TTC549 (cell line): ENCODE data around the gene FAM120A.

Source experiments
- FAIRE-seq: peaks from 2 replicates; lab custom pipeline; 2012; peaks lifted over from hg19 to GRCh38; lab: Jason Lieb, UNC

Gene FAM120A

GRCh38 chr9:93557366-93558137, 106.1 kb downstream of the FAM120A start:
- FAIRE-seq: no peak

GRCh38 chr9:93558503-93558902, 107.0 kb downstream of the FAM120A start:
- no peak for FAIRE-seq

- no peak for FAIRE-seq
These were observed 109.5 kb downstream of the FAM120A start for GRCh38 chr9:93560991-93561390.

- no peak for FAIRE-seq
These were observed 110.7 kb downstream of the FAM120A start for GRCh38 chr9:93562157-93562556.

- FAIRE-seq: no peak
These were observed 113.6 kb downstream of the FAM120A start for GRCh38 chr9:93565089-93565488.

- no peak for FAIRE-seq
These were observed 115.2 kb downstream of the FAM120A start for GRCh38 chr9:93566408-93567270.

- no peak for FAIRE-seq
These were observed 115.9 kb downstream of the FAM120A start for GRCh38 chr9:93567271-93567959.

- FAIRE-seq: no peak
These were observed 116.7 kb downstream of the FAM120A start for GRCh38 chr9:93568169-93568568.

- no peak for FAIRE-seq
These were observed 118.2 kb downstream of the FAM120A start for GRCh38 chr9:93569621-93570174.

GRCh38 chr9:93572221-93572620, 120.7 kb downstream of the FAM120A start:
- FAIRE-seq: no peak

- no peak for FAIRE-seq
These were observed 121.4 kb downstream of the FAM120A start for GRCh38 chr9:93572636-93573515.

GRCh38 chr9:93573516-93573828, 122.0 kb downstream of the FAM120A start:
- no peak for FAIRE-seq

GRCh38 chr9:93574091-93574899, 122.8 kb downstream of the FAM120A start:
- no peak for FAIRE-seq

GRCh38 chr9:93574900-93575795, 123.7 kb downstream of the FAM120A start:
- FAIRE-seq: no peak

GRCh38 chr9:93575796-93576257, 124.3 kb downstream of the FAM120A start:
- no peak for FAIRE-seq

- no peak for FAIRE-seq
These were observed 125.0 kb downstream of the FAM120A start, which contains the start of gene PHF2 for GRCh38 chr9:93576258-93577077. TSS of gene PHF2 (plus strand) at chr9:93576584. CDS start at chr9:93576774, 190 bp downstream.

GRCh38 chr9:93577078-93577974, 125.8 kb downstream of the FAM120A start:
- no peak for FAIRE-seq
